Measurements from ENCODE around the gene CIB2.

The CIB2 gene

DNA sequence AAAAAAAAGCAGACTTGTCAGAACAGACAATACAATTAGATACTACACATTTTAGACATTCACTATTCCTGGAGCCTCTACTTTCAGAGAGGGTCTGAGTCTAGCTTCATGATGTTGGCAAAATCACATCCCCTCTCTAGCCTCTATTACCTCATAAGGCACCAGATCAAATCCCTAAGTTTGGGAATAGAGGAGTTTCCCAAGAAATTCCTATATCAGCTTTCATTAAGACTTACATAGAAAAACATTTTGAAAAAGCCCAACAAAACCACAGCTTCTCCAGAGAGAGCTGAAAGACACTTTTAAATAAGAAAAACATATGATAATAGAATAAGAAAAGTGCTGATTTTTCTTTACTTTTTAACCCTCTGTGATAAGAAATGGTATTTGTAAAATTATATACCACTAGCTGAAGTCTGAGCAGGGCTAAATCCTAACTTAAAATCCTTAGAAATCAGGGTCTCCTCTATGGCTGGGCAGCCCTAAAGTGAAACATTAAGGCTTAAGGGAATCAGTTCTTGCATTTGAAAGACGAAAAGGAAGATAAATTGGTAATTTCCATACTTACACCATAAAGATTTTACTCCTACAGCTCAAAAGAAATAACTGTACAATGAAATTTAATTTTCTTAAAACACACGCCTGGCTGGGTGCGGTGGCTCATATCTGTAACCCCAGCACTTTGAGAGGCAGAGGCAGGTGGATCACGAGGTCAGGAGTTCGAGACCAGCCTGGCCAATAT, 58.0 kb downstream of the CIB2 start:
- Histone ChIP-seq H3K36me3 (peaks cover 4% of the 10 kb centered on the region), H3K9me3 (ENCODE audit: severe bottlenecking) (no peaks in the 10 kb centered on the region), H3K27ac (no peak overlapping the region), H3K27me3 (ENCODE audit: insufficient read depth, low read depth, severe bottlenecking) (no peaks in the 10 kb centered on the region), H3K4me3 (ENCODE audit: low read depth, low read length) (no peak overlapping the region)
- no peak for DNase-seq
- TF ChIP-seq, protein P1, sequence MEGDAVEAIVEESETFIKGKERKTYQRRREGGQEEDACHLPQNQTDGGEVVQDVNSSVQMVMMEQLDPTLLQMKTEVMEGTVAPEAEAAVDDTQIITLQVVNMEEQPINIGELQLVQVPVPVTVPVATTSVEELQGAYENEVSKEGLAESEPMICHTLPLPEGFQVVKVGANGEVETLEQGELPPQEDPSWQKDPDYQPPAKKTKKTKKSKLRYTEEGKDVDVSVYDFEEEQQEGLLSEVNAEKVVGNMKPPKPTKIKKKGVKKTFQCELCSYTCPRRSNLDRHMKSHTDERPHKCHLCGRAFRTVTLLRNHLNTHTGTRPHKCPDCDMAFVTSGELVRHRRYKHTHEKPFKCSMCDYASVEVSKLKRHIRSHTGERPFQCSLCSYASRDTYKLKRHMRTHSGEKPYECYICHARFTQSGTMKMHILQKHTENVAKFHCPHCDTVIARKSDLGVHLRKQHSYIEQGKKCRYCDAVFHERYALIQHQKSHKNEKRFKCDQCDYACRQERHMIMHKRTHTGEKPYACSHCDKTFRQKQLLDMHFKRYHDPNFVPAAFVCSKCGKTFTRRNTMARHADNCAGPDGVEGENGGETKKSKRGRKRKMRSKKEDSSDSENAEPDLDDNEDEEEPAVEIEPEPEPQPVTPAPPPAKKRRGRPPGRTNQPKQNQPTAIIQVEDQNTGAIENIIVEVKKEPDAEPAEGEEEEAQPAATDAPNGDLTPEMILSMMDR (IDR thresholded peaks at IDR 0.05; ENCODE audit: low read depth, low read length): no peak

DNA sequence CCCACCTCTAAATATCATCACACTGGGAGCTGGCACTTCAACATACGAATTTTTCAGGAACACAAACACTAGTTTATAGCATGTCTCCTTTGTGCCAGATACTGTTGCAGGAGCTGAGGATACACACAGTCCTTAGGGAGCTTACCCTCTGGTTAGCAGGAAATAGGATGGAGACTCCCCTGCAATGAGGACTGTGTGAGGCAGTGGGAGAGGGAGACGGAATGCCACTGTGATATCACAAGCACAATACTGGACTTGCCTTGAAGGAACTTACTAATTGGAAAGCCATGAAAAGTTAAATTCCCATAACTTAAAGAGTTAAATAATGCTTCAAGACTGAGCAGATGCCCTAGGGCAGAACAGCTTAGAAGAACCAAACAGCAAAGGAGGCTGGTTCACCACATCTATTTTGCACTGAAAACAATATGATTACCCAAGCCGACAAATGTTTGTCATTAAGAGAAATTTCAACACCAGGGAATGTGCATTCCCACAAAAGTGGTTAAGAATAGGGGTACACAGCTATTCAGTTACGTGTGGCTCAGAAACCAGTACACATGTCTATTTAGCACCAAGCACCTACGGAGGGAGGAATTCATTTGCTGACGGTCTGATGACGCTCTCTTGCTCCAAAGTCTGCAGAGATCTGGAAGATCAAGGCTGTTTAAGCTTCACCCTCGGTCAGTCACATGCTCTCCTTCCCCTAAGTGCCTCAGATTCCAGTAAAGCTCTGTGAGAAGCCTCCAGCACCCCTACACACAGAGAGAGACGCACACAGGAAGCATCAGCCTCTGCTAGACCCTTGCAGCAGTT, 59.0 kb downstream of the CIB2 start:
- Histone ChIP-seq H3K36me3 (peaks cover 4% of the 10 kb centered on the region), H3K27ac (no peak overlapping the region), H3K27me3 (ENCODE audit: insufficient read depth, low read depth, severe bottlenecking) (no peaks in the 10 kb centered on the region), H3K9me3 (ENCODE audit: severe bottlenecking) (no peaks in the 10 kb centered on the region), H3K4me3 (ENCODE audit: low read depth, low read length) (no peak overlapping the region)
- no peak for DNase-seq
- TF ChIP-seq, protein P1 (IDR thresholded peaks at IDR 0.05; ENCODE audit: low read depth, low read length): no peak

DNA sequence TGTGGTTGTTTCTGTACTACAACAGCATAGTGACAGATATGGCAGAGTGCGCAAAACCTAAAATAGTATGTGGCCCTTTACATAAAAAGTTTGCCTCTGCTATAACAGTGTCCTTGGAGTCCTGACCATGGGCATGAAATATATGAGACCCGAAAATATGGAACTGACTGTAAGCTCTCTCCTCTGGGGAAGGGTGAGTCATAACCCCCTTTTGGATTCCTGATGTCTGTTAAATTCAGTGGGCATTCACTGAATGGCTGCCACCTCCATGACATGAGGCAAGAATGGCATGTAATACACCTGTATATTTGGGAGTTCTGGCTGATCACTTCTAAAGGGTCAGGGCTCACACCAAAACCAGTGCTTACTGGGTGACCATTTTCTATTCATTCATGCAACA, 59.9 kb downstream of the CIB2 start:
- H3K27ac ChIP-seq: no peak overlapping the region
- peaks cover 4% of the 10 kb centered on the region for H3K36me3 ChIP-seq
- no peaks in the 10 kb centered on the region for H3K9me3 ChIP-seq (ENCODE audit: severe bottlenecking)
- DNase-seq: no peak
- no peak overlapping the region for H3K4me3 ChIP-seq (ENCODE audit: low read depth, low read length)
- no peaks in the 10 kb centered on the region for H3K27me3 ChIP-seq (ENCODE audit: insufficient read depth, low read depth, severe bottlenecking)
- TF ChIP-seq, protein P1 (IDR thresholded peaks at IDR 0.05; ENCODE audit: low read depth, low read length): no peak

DNA sequence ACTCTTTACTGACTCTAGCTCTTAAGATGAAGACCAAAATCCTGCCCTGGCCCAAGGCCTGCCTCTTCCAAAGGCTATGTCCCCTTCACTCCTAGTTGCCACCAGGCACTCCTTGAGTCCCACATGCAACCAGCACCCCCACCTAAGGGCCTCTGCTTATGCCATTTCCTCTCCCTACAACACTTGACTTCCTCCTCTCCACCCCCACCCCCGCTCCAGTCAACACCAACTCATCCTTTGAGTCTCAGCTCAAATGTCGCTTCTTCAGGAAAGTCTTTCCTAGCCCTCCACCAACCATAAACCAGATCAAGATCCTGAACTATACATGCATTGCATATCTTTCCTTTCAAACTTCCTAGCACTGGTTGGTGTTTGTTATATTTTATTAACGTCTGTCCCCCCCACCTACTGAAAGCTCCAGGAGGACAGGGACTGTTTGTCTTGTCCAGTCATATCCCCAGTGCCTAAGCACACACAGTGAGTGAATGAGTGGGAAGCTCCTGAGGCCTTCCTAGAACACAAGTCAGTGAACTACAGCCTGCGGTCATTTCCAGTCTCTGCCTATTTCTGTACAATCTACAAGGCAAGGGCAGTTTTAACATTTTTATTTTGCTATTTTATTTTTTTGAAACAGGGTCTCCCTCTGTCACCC, 61.1 kb downstream of the CIB2 start:
- DNase-seq: no peak

DNA sequence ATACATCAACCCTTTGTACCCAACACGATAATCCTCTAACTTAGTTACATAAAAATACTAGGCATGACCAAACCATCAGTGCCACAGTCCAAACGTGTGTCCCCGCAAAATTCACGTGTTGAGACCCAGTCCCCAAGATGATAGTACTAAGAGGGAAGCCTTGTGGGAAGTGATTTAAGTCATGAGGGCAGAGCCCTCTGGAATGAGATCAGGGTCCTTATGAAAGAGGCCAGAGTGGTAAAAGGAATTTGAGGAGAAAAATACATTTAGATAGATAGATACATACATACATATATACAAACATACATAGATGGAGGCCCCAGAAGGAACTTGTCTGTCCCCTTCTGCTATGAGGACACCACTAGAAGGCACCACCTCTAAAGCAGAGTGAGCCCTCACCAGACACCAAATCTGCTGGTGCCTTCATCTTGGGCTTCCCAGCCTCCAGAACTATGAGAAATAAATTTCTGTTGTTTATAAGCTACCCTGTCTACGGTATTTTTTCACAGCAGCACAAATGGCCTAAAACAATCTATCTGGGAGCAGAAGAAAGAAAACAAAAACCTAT, 61.7 kb downstream of the CIB2 start:
- Histone ChIP-seq H3K27me3 (ENCODE audit: insufficient read depth, low read depth, severe bottlenecking) (no peaks in the 10 kb centered on the region), H3K9me3 (ENCODE audit: severe bottlenecking) (no peaks in the 10 kb centered on the region), H3K36me3 (peaks cover under 1% of the 10 kb centered on the region), H3K4me3 (ENCODE audit: low read depth, low read length) (no peak overlapping the region), H3K27ac (no peak overlapping the region)
- no peak for DNase-seq
- TF ChIP-seq, protein P1 (IDR thresholded peaks at IDR 0.05; ENCODE audit: low read depth, low read length): no peak

More for the DNA sequence above, 61.1 kb downstream of the CIB2 start:
- H3K4me3 ChIP-seq (ENCODE audit: low read depth, low read length): no peak overlapping the region
- TF ChIP-seq, protein P1 (IDR thresholded peaks at IDR 0.05; ENCODE audit: low read depth, low read length): no peak
- no peaks in the 10 kb centered on the region for H3K27me3 ChIP-seq (ENCODE audit: insufficient read depth, low read depth, severe bottlenecking)
- H3K27ac ChIP-seq: no peak overlapping the region
- no peaks in the 10 kb centered on the region for H3K9me3 ChIP-seq (ENCODE audit: severe bottlenecking)
- peaks cover 4% of the 10 kb centered on the region for H3K36me3 ChIP-seq
